H1 (cell line): ENCODE measurements around the gene UFD1. TPM values are rescaled to one million over a fixed set of nuclear protein-coding genes. Genes with fewer than 3 reads are reported as not detected.

Experiments used
- CBX8 ChIP-seq: fragments of 300-800, 300-1000 bp; sonication (generic); IDR thresholded peaks from 2 replicates; pipeline ENCODE4 v1.7.1; 2016; ENCODE audit warnings: low read depth, low read length, borderline replicate concordance
- FOSL1 ChIP-seq: IDR thresholded peaks from 2 replicates; pipeline ENCODE4 v1.6.1; 2011; ENCODE audit warnings: mild to moderate bottlenecking, low read depth, low read length, moderate library complexity; ENCODE audit not compliant: insufficient read depth
- NANOG ChIP-seq: IDR thresholded peaks from 2 replicates; pipeline ENCODE4 v1.6.1; 2011; ENCODE audit warnings: low read length, low read depth, mild to moderate bottlenecking, inconsistent platforms; ENCODE audit not compliant: insufficient read depth, poor library complexity, severe bottlenecking
- TBP ChIP-seq: IDR thresholded peaks from 2 replicates; pipeline ENCODE4 v1.6.1; 2011; ENCODE audit warnings: low read depth, low read length, improper control_type of control experiment
- YY1 ChIP-seq: IDR thresholded peaks from 2 replicates; pipeline ENCODE4 v1.6.1; 2011; ENCODE audit warnings: low read depth, mild to moderate bottlenecking, low read length
- polyA plus RNA-seq, 7 experiments: library from polyadenylated mRNA; depleted of rRNA in 3 of 7; stranded (reverse) in 5 of 7; unstranded in 2 of 7; fragments of >200 nt in 5 of 7; fragments of 200-250 nt in 2 of 7; gene quantifications; 1 replicate in 5 of 7; 2 replicates in 1 of 7; 4 replicates in 1 of 7; pipeline versions ENCODE4 v1.2.1 to v1.2.3, GENCODE V29; 2011 to 2013; ENCODE audit warnings: missing spikeins in 2 of 7, mixed read lengths in 2 of 7
- total RNA-seq: library from RNA; stranded (reverse); fragmentation: NEBNext Ultra II Directional; extraction: Animal tissue kit (Norgen Biotek cat#: 25700); gene quantifications from 2 replicates; pipeline ENCODE4 v1.2.1, GENCODE V29; 2021
- TF ChIP-seq, protein P1 (sequence below): fragments of 300-600 bp; sonication (generic); IDR thresholded peaks from 2 replicates; pipeline ENCODE4 v1.7.1; 2012; ENCODE audit warnings: low read length, moderate library complexity, mild to moderate bottlenecking, inconsistent platforms; ENCODE audit not compliant: insufficient replicate concordance
- TF ChIP-seq, protein P2 (sequence below), 3 experiments: IDR thresholded peaks; 1 replicate in 2 of 3; 2 replicates in 1 of 3; pipeline versions ENCODE4 v1.5.1 to v1.6.1; 2011; ENCODE audit warnings: low read length in 3 of 3, mild to moderate bottlenecking in 3 of 3, inconsistent platforms in 2 of 3, low read depth in 1 of 3, moderate library complexity in 1 of 3; ENCODE audit not compliant: insufficient read depth in 1 of 3; ENCODE audit errors: control extremely low read depth in 1 of 3

Gene UFD1
- total and polyA plus RNA-seq, 2 of the 8 experiments (the other 6 are each of a cell fraction or from before 2014, with no cell fraction given): 74.6 to 116 TPM

DNA sequence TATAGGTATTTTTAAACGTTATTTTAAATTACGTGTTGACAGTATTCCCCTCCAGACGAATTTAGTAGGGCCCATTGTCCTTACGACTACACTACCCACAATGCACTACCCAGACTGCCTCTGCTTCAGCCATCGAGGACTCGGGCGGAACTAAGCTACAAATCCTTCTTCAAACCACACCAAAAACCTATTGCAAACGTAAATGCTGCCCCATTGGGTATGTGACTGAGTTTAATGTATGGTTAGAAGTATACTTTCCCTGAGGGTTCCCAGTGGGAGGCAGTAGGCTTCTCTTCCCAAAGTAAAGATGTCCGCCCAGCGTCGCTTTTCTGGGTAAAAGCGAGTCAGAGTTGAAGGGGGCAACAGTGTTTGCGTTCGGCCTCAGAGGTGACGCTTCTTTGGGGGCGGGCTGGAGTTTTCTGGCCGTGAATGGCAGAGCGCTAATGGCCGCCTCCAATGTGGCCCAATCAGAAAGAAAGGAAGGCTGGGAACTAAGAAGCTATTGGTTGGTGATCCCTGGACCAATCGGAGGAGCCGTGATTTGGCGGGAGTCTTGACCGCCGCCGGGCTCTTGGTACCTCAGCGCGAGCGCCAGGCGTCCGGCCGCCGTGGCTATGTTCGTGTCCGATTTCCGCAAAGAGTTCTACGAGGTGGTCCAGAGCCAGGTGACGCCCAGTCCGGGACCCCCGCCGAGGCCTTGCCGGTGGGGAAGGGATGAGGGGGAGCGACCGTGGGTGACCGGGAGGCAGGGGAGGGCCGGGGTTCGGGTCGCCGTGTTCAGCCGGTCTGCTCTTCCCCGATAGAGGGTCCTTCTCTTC lies 571 bp upstream of the UFD1 start, which contains the start of gene CDC45 (continued):
- TF ChIP-seq, protein P1, sequence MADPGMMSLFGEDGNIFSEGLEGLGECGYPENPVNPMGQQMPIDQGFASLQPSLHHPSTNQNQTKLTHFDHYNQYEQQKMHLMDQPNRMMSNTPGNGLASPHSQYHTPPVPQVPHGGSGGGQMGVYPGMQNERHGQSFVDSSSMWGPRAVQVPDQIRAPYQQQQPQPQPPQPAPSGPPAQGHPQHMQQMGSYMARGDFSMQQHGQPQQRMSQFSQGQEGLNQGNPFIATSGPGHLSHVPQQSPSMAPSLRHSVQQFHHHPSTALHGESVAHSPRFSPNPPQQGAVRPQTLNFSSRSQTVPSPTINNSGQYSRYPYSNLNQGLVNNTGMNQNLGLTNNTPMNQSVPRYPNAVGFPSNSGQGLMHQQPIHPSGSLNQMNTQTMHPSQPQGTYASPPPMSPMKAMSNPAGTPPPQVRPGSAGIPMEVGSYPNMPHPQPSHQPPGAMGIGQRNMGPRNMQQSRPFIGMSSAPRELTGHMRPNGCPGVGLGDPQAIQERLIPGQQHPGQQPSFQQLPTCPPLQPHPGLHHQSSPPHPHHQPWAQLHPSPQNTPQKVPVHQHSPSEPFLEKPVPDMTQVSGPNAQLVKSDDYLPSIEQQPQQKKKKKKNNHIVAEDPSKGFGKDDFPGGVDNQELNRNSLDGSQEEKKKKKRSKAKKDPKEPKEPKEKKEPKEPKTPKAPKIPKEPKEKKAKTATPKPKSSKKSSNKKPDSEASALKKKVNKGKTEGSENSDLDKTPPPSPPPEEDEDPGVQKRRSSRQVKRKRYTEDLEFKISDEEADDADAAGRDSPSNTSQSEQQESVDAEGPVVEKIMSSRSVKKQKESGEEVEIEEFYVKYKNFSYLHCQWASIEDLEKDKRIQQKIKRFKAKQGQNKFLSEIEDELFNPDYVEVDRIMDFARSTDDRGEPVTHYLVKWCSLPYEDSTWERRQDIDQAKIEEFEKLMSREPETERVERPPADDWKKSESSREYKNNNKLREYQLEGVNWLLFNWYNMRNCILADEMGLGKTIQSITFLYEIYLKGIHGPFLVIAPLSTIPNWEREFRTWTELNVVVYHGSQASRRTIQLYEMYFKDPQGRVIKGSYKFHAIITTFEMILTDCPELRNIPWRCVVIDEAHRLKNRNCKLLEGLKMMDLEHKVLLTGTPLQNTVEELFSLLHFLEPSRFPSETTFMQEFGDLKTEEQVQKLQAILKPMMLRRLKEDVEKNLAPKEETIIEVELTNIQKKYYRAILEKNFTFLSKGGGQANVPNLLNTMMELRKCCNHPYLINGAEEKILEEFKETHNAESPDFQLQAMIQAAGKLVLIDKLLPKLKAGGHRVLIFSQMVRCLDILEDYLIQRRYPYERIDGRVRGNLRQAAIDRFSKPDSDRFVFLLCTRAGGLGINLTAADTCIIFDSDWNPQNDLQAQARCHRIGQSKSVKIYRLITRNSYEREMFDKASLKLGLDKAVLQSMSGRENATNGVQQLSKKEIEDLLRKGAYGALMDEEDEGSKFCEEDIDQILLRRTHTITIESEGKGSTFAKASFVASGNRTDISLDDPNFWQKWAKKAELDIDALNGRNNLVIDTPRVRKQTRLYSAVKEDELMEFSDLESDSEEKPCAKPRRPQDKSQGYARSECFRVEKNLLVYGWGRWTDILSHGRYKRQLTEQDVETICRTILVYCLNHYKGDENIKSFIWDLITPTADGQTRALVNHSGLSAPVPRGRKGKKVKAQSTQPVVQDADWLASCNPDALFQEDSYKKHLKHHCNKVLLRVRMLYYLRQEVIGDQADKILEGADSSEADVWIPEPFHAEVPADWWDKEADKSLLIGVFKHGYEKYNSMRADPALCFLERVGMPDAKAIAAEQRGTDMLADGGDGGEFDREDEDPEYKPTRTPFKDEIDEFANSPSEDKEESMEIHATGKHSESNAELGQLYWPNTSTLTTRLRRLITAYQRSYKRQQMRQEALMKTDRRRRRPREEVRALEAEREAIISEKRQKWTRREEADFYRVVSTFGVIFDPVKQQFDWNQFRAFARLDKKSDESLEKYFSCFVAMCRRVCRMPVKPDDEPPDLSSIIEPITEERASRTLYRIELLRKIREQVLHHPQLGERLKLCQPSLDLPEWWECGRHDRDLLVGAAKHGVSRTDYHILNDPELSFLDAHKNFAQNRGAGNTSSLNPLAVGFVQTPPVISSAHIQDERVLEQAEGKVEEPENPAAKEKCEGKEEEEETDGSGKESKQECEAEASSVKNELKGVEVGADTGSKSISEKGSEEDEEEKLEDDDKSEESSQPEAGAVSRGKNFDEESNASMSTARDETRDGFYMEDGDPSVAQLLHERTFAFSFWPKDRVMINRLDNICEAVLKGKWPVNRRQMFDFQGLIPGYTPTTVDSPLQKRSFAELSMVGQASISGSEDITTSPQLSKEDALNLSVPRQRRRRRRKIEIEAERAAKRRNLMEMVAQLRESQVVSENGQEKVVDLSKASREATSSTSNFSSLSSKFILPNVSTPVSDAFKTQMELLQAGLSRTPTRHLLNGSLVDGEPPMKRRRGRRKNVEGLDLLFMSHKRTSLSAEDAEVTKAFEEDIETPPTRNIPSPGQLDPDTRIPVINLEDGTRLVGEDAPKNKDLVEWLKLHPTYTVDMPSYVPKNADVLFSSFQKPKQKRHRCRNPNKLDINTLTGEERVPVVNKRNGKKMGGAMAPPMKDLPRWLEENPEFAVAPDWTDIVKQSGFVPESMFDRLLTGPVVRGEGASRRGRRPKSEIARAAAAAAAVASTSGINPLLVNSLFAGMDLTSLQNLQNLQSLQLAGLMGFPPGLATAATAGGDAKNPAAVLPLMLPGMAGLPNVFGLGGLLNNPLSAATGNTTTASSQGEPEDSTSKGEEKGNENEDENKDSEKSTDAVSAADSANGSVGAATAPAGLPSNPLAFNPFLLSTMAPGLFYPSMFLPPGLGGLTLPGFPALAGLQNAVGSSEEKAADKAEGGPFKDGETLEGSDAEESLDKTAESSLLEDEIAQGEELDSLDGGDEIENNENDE: no peak
- no peak for TF ChIP-seq FOSL1
- TF ChIP-seq, protein P2, sequence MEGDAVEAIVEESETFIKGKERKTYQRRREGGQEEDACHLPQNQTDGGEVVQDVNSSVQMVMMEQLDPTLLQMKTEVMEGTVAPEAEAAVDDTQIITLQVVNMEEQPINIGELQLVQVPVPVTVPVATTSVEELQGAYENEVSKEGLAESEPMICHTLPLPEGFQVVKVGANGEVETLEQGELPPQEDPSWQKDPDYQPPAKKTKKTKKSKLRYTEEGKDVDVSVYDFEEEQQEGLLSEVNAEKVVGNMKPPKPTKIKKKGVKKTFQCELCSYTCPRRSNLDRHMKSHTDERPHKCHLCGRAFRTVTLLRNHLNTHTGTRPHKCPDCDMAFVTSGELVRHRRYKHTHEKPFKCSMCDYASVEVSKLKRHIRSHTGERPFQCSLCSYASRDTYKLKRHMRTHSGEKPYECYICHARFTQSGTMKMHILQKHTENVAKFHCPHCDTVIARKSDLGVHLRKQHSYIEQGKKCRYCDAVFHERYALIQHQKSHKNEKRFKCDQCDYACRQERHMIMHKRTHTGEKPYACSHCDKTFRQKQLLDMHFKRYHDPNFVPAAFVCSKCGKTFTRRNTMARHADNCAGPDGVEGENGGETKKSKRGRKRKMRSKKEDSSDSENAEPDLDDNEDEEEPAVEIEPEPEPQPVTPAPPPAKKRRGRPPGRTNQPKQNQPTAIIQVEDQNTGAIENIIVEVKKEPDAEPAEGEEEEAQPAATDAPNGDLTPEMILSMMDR (IDR thresholded peaks at IDR 0.05; ENCODE audit: control extremely low read depth in 1 of 3, insufficient read depth in 1 of 3, low read depth in 1 of 3, low read length in 3 of 3): no peak
- peak; percentile 99 for TF ChIP-seq YY1
- no peak for TF ChIP-seq CBX8
- TF ChIP-seq NANOG: peak; percentile 74
- peak; percentile 67 for TF ChIP-seq TBP
